Hematopoietic multipotent progenitor cell treated with erythropoietin and hydrocortisone succinate and interleukin-3 and kit ligand, for 17 days (in vitro differentiated cells): ENCODE data around the gene SYNGR2.

ENCODE experiments used
- DNase-seq: peaks from one replicate; pipeline ENCODE4 v3.0.0-alpha.2; 2015; ENCODE audit warnings: low spot score

SYNGR2 gene

DNA sequence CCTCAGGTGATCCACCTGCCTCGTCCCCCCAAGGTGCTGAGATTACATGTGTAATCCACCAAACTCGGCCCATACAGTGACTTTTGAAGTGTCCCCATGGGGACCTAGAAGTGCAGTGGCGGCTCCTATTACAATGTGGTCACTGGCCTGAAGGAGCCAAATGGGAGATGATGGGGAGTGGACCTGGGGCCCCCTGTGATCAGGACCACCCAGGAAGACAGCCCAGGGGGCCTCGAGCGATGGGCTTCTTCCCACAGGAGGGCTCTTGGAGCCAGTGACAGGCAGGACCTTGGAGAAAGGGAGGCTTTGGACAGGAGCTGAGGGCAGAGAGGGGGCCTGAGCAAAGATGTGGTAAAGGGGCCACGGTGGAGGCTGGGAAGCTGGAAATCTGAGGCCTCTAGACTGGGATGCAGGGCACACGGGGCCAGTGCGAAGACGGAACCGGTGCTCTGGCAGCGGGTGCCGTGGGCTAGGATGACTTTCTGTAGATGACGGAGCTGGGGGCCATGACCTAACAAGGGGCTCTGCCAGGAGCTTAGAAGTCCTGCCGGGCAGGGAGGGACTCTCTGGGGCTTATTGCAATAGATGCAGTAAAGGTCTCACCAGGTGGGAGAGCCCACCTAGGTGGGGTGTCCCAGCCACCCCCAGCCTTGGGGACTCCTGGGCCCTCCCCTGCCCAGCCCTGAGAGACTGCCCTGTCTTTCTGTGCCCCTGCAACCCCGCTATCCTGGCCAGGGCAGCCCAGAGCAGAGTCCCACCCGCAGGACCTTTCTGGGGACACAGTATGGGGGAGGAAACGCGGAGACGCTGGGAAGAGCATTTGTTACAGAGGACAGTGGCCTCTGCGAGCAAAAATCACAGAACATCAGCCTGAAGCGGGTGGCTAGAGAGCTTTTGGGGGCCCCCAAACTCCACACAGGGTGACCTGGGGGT lies 24.9 kb upstream of the SYNGR2 start:
- DNase-seq, result no peak

DNA sequence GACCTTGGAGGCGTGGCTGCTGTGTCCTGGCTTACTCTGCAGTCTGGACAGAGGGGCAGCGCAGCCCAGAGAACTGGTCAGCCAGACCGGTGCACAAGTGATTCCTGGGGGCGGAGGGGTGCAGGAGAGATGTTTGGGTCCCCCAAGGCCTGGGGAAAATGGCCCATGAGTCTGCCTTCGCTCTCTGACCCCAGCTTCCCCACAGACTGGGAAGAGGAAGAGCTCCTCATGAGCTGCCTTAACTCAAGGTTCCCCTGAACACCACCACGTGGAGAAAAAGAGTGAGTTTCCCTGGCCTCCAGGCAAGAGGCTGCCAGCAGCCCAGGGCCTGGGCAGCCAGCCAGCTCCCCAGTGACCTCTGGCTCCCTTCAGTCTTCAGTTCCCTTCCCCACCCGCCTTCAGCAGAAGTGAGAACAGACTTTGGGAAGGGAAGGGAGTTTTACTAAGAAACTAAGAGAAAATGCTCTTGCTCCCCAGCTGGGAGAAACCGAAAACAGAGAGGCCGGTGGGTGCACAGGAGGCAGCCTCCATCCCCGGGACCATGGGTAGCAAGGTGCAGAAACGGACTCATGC lies 24.1 kb upstream of the SYNGR2 start:
- DNase-seq, result peak; percentile 39

DNA sequence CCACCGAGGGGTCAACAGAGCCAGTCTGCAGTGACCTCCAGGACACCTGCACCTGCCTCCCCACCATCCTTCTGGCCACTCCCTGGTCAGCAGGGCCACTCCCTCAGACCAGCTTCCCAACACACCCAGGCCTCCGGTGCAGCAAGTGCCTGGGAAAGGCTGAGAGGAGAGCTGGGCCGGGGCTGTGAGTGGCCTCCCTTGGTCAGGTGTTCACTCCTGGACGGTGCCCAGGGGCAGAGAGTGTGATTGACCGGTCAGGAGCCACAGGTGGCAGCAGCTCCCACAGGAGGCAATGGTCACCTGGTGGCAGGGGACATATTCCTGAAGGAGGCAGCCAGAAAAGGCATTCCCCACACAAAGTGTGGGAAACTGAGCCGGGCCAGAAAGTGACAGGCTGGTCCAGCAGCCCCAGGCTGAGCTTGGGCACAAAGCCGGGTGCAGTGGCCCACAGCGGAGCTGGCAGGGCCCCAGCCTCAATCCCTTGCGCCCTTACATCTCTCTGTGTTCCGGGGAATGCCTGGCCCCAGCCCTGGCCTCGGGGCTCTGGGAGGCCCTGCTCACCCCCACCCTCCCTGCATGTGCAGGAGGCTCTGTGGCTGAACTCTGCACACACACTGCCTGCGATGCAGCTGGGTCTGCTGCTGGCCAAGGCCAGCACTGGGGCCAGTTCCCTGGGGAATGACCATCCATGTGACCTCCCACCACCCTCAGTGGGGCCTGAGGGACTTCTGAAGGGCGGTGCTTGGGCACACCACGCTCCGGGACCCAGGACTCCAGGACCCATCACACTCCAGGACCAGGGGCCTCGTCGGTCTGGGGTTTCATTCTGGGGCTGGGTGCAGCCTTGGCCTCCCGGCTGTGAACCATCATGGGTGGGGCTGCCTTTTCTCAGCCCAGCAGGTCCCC lies 23.4 kb upstream of the SYNGR2 start:
- DNase-seq, result no peak

DNA sequence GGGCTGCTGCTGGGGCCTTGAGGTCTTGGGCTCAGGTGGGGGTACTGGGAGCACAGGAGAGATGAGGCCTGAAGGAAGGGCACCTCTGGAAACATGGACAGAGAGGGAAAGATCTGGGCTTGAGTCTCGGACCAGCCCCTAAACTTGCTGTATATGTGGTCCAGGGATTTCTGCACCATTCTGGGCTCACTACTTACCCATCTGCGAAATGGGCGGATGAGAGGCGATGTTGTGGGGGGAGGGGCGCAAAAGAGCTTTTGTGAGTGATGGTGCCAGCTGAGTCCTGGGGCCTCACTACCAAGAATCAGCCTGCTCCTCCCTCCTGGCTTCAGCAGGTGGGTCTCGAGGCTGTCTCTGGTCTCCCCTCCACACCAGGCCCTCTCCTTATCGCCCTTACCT lies 21.9 kb upstream of the SYNGR2 start:
- no peak for DNase-seq

DNA sequence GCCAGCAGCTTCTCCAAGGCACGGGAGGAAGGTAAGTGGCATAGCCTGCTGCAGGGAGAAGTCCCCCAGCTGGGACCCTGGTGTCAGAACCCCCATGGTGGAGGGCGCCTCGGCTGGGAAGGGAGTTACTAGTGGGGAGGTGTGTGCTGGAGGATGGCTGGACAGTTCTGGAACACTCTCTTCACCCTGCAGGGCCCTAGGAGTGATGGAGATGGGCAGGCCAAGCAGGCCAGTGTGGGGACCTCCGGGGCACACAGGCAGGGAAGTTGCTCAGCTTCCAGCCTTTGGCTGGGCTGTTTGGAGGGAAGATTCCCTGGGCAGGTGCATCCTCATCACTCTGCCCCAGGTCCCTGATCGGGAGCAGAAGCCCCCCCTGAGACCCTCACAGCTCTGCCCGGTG lies 21.5 kb upstream of the SYNGR2 start:
- DNase-seq, result no peak

DNA sequence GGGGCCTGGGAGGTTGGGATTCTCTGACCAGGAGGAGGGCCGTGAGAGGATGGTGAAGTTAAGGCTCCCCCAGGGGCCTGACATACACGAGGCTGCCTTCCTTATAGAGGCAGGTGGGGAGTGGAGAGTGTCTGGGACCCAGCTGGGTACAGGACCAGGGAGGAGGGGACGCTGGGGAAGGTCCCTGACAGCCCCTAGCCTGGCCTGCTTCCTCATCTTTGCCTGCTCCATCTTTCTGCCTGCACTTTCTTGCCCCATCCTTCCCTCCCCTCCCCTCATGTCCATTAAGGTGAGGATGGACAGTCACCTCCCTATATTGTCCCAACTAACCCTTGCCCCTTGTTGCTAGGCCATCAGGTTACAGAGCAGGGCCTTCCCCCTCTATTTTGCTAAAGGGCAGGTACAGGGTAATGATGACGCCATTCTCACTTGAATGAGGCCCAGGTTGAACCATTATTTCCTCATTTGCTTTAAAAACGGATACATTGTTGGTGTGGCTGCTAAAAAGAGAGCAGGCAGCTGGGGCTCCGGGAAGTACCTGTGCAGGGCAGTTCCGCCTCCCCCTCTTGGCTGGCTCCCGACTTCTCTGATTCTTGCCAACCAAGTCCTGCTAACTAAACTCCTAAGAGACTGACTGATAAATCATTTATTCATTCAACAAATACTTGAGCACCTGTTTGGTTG lies 20.9 kb upstream of the SYNGR2 start:
- no peak for DNase-seq

DNA sequence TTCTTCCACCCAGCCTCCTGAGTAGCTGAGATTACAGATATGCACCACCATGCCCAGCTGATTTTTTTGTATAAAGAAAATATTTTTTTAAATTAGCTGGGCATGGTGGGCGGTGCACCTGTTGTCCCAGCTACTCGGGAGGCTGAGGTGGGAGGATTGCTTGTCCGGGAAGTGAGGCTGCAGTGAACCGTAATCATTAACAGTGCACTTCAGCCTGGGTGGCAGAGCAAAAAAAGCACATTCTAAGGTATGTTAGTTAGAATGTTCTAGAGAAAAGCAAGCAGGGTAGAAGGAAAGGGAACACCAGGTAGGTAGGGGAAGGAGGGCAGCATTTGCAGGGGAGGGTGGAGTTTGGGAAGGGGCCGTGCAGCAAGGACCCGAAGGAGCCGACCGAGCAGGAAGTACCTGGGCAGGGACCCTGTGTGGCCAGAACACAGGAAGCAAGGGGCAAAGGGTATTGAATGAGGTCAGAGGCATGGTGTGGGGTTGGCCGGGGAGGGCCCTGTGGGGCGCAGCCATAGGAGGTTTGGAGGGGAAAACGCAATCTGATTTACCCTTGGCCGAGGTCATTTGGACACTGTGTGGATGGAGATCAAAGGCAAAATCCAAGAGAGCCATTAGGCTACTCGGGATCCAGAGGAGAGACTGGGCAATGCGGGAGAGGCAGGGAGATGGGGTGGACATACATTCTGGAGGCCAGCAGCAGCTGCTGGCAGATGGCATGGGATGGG lies 19.9 kb upstream of the SYNGR2 start:
- no peak for DNase-seq

DNA sequence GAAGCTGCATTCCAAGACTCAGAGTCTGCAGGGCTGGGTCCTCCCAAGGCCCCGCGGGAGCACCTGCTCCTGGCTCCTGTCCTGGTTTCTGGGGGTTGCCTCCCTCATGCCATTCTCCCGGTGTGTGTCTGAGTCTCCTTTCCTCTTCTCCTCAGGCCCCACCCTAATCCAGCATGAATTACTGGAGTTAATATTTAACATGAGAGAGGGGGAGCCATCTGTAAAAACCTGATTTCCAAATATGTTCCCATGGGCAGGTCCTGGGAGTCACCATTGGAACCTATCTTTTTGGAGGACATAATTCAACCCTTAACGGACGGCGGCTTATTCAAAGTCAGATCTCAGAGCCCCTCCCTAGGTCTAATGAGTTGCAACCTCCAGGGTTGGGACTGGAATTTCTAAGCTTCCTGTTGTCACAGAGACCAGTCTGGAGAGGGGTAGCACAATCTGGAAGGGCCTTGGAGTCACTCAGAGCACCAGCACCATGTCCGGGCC lies 16.8 kb upstream of the SYNGR2 start:
- no peak for DNase-seq

DNA sequence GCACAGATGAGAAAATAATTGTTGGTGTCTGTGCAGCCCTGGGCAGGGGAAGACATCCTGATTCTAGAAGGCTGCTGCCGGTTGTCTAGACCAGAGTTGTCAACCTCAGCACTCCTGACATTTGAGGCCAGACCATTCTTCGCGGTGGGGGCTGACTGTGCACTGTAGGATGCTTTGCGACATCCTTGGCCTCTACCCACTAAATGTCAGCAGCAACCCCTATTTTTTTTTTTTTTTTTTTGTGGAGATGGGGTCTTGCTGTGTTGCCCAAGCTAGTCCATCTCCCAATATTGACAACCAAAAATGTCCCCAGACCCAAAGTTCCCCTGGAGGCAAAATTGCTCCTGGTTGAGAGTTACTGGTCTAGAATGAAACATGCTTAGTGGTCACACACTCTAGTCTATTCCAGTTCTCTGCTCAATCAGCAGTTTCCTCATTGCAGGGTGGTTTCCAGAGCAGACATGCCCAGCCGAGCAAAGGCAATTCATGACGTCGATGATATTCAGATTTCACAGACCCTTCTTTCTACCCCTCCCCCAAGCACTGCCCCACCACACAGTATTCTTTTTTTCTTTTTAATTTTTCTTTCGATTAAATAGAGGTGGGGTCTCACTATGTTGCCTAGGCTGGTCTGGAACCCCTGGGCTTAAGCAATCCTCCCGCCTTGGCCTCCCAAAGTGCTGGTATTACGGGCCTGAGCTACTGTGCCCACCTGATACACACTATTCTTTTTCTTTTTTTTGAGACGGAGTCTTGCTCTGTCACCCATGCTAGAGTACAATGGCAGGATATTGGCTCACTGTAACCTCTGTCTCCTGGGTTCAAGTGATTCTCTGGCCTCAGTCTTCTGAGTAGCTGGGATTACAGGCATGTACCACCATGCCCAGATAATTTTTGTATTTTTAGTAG lies 13.2 kb upstream of the SYNGR2 start:
- no peak for DNase-seq

DNA sequence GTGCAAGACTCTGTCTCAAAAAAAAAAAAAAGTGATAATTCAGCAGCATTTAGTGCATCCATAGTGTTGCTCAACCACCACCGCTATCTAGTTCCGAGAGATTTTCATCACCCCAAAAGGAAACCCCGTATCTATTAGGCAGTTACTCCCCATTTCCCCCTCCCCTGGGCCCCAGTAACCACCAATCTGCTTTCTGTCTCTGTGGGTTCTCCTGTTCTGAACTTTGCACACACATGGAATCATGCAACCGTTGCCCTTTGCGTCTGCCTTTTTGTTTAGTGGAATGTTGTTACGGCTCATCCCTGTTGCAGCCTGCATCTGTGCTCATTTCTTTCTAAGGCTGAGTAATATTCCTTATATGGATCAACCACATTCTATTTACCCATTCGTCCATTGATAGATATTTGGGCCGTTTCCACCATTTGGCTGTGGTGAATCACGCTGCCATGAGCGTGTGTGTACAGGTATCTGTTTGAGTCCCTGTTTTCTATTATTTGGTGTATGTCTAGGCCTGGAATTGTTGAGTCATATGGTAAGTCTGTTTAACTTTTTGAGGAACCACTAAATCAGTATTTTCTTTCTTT lies 8.7 kb upstream of the SYNGR2 start:
- no peak for DNase-seq

DNA sequence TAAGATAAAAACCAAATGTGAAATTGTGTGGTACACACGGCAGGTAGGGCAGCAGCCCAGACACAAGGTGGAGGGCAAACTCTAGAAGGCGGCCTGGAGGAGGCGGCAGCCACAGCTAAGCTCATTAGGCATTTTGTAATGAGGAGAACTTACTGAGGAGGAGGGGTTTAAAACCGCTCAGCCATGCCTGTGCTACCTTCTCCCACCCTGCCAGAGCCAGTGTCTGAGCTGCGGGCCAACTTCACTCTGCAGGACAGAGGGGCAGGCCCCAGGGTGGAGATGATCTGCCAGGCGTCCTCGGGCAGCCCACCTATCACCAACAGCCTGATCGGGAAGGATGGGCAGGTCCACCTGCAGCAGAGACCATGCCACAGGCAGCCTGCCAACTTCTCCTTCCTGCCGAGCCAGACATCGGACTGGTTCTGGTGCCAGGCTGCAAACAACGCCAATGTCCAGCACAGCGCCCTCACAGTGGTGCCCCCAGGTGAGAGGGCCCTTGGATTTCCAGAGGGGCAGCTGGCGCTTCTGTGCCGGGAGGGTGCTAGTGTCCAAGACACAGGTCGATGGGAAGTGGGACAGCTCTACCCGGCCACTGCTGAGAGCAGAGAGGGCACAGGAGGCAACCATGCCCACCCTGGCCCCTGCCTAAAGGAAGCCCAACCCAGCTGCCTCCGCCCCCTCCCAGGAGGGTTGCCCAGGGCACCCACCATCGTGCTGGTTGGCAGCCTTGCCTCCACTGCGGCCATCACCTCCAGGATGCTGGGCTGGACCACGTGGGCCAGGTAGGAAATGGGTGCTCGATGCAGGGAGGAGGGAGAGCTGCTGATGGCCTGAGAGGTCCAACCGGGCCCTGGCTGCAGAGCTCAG lies 4.3 kb upstream of the SYNGR2 start:
- DNase-seq, result no peak

DNA sequence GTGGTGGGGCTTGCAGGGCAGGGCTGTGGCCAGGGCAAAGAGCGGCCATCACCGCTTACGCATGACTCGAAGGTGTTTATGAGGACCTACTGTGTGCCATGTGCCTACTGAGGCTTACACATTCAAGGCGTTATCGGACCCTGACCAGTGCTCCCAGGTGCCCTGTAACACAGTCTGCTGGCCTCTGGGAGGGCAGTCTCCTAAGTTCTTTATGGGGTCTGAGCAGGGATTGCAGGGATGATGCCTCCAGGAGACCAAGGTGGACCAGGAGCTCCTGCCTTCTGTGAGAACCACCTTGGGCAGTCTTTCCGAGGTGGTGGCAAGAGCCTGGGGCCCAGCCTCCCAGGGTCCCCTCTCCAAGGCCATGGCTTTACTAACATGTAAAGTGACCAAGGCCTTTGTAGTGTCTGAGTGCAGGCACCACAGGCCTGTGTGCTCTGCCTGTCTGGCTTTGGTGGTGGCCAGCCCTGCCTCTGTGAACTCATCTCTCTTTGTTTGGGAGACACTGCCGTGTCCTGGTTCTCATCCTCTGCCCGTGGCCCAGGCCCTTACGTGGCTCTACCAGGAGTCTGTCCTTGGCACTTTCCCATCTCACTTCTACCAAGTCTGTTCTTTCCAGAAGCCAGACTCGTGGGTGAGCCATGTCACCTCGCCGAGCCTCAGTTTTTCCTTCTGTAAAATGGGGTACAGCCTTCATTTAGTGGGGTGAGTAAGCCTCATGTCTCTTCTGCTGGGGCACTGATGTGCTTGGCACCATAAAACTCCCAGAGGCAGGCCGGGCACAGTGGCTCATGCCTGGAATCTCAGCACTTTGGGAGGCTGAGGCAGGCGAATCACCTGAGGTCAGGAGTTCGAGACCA lies 3.4 kb upstream of the SYNGR2 start:
- DNase-seq, result no peak

DNA sequence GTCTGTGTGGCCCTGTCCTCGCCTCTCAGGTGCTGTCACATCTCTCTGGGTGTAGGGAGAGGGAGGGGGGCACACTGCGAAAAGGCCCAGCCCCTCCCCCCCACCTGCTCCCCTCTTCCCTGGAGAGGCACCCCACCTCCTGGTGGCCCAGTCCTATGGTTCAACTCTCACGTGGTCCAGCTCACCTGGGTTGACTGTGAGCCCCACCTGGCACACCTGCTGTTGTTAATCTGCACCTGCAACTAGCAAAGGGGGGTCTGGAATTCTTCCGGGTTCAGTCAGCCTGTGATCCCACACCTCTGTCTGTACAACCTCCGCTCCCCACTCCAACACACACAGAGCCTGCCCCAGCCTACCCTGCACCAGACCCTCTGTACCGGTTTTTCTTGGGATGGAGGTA lies 2.0 kb upstream of the SYNGR2 start:
- DNase-seq, result no peak

DNA sequence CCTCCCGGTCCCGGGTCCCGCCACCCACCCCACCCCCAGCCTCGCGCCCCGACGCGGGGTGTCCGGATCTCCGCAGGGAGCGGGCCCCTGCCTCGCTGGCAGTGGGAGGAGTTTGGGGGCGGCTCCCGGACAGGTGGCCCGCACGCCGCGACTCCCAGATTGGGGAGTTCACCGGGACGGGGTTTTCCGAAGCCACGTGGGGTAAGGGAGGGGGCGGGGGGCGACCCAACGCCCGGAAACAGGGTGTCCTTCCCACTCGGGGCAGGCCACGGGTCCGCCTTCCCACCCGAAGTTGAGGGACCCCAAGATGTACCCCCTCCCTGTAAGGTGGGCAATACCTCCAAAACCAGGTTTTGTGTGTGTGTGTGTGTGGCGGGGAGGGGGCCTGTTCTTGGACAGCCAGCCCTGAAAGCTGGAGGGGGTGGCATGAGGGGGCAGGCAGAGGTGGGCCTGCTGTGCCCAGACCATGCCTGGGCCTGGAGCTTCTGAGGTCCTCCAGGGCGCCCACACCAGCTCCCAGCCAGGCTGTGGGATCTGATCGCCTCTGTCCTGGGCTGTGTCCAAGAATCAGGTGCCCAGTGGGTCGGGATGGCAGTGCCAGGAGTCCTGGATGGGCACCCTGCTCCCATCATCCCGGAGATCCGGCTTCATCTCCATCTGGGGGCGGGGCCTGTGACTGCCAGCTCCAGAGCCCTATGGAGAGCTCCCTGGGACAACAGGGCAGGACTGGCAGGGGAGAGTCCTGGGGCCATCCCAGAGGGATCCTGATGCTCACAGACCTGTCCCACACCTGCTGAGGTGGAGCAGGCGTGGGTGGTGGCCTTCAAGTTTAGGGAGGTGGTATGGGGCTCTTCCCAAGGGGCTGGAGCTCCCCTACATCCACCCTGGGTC lies 767 bp downstream of the SYNGR2 start:
- peak; percentile 35 for DNase-seq

DNA sequence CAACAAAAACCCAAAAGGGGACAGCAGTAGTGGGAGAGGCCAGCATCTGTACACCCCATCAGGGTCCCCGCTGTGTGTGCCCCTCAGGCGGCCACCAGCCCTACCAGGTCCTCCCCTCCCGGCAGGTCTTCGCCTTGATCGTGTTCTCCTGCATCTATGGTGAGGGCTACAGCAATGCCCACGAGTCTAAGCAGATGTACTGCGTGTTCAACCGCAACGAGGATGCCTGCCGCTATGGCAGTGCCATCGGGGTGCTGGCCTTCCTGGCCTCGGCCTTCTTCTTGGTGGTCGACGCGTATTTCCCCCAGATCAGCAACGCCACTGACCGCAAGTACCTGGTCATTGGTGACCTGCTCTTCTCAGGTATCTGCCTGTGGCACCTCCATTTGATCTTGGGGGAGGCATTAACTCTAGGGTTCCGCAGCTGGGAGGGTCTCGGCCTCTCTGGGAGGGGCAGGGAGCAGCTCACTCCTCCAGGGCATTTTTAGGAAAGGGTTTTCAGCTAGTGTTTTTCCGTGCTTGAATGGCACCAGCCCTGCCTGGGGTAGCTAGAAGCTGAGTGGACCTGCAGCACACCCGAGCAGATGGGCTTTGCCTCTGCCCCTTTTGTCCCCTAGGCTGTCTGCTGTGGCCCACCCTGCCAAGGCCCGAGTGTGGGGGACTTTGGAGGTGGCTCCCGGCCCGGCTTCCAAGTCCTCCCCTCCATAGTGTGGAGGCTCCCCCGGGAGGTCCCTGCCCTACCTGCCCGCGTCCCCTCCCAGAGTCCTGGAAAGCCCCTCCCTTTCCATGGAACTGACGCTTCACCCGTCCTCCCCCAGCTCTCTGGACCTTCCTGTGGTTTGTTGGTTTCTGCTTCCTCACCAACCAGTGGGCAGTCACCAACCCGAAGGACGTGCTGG lies 2.6 kb downstream of the SYNGR2 start:
- DNase-seq, result no peak
